Activated CD8-positive, alpha-beta memory T cell treated with anti-CD3 and anti-CD28 coated beads, Interleukin-2, amount 50 U/mL, for 4 hours (primary cell): ENCODE data around the gene SMAD3.
"Not testable (repeated sequence)": the region's sequence is repeated elsewhere in the genome, so short reads cannot be mapped to it uniquely, and the experiment has no call there.

Experiments
- DNase-seq: peaks from one replicate; pipeline ENCODE4 v3.0.0-alpha.2; 2020

The SMAD3 gene

DNA sequence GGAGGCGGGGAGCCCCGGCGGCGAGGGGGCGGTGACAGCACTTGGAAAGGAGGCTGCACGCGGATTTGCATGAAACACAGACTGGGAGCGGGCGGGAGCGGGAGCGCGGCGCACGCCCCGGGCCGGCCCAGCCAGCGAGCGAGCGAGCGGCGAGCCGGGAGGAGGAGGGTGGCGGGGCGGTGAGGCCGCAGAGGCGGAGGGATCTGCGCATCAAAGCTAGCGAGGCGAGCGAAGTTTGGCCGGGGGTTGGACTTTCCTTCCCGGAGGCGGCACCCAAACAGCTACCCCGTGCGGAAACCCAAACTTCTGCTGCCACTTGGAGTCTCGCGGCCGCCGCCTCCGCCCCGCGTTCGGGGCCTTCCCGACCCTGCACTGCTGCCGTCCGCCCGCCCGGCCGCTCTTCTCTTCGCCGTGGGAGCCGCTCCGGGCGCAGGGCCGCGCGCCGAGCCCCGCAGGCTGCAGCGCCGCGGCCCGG is at the start of gene SMAD3:
SMAD3 (plus strand) TSS at position 72 of the 475 bp plus-strand sequence. CDS start 553 bp downstream, outside the sequence.
- peak; percentile 71 for DNase-seq

GRCh38 chr15:67017311-67017710 is 48.1 kb upstream of the SMAD3 start:
- no peak for DNase-seq

GRCh38 chr15:67018026-67018425 is 47.4 kb upstream of the SMAD3 start:
- DNase-seq: no peak

GRCh38 chr15:67018441-67018840 is 47.0 kb upstream of the SMAD3 start:
- no peak for DNase-seq

- no peak for DNase-seq
These were observed 46.3 kb upstream of the SMAD3 start for GRCh38 chr15:67019069-67019468.

GRCh38 chr15:67019884-67020520 is 45.4 kb upstream of the SMAD3 start:
- DNase-seq: no peak

DNA sequence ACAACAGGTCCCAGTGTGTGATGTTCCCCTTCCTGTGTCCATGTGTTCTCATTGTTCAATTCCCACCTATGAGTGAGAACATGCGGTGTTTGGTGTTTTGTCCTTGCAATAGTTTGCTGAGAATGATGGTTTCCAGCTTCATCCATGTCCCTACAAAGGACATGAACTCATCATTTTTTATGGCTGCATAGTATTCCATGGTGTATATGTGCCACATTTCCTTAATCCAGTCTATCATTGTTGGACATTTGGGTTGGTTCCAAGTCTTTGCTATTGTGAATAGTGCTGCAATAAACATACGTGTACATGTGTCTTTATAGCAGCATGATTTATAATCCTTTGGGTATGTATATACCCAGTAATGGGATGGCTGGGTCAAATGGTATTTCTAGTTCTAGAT is 44.7 kb upstream of the SMAD3 start:
- not testable (repeated sequence) for DNase-seq

DNA sequence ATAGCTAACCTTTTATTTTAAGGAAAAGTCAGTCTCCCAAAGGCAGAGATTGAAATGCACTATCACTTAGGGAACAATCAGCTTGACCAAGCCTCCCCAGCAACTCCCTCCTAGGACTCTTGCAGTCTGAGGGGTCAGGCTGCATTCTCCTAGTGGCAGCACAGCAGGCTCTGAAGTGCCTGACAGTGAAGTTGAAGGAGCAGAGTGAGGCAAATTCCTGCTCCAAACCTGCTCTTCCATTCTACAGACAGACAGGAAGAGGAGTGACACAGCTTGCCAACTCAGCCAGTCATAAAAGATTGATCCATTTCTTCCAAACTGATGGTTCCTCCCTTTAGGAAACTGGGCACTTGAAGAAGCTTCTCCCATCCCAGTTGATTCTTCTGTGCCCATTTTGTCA is 43.9 kb upstream of the SMAD3 start:
- no peak for DNase-seq

- DNase-seq: no peak
These were observed 42.8 kb upstream of the SMAD3 start for GRCh38 chr15:67022587-67023105.

GRCh38 chr15:67023517-67024313 is 41.7 kb upstream of the SMAD3 start:
- no peak for DNase-seq

DNA sequence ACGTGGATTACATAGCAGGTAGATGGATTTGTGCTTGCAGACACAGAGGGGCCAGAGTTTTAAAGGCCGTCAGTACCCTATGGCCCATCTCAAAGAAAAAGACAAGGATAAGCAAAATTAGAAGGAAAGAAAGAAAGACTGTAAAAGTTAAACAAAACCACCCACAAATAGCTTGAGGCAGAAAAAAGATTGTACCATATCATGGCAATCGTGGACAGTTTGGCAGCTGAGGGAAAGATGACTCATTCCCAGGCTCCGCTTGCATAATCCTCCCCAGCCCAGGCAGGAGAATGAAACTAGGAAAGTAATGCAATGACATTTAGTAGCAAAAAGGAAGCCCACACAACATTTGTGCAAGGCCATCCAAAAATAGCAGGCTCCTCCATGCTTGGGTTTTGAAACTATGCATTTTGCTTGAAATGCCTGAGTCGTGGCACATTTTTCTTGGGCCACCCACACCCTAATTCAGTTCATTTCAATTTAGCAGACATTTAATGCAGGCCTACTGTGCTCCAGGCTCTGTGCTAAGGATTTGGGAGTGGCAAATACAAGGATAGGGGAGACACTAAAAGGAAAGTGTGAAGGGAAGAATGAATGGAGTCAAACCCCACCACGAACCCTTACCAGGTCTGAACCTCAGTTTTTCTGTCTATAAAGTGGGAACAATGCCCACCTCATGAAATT is 40.9 kb upstream of the SMAD3 start:
- no peak for DNase-seq

DNA sequence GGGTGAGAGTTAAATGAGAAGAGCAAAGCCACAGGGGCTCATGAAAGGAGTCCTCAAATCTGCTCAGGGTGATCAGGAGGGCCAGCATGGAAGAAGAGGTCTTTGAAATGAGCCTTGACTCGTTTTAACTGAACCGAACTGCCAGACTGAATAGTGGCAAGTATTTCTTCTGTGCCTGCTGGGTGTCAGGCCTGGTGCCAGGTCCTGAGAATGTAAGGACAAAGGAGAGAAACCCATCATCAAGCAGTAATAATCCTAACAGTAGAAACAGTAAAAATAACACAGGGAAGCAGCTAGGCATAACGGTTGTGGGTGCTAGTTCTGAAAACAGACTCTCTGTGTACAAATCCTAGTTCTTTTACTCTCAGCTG is 40.4 kb upstream of the SMAD3 start:
- no peak for DNase-seq

DNA sequence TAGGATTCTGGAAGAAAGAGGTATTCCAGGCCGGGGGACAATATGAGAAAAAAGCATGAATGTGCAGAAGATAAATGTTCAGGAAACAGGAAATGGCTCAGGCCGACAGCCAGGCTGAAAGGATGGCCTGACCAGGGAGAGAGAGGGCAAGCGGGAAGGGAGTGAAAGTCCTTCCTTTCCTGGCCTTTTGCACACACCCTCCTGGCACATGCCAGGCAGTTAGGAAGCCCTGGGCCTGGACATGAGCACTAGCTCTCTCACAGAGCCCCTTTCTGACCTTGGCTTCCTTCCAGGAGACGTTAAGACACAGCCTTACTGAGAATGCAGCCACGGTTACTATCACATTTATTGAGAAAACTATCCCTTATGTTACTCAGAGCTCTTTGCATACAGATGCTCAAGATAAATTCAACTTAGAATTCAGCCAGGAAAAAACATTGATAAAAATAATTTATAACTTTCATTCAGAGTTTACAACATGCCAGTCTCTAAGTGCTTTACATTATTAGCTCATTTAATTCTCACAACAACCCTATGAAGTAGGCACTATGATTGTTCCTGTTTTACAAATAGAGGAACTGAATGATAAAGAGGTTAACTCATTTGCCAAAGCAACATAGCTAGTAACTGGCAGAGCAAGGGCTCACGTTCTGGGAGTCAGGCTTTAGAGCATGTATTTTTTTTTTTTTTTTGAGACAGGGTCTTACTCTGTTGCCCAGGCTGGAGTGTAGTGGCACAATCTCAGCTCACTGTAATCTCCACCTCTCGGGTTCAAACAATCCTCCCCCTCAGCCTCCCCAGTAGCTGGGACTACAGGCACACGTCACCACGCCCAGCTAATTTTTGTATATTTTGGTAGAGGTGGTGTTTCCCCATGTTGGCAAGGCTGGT is 39.4 kb upstream of the SMAD3 start:
- DNase-seq: no peak

GRCh38 chr15:67026610-67026967 is 38.8 kb upstream of the SMAD3 start:
- DNase-seq: no peak

- DNase-seq: not testable (repeated sequence)
These were observed 37.0 kb upstream of the SMAD3 start for GRCh38 chr15:67028440-67028839.

DNA sequence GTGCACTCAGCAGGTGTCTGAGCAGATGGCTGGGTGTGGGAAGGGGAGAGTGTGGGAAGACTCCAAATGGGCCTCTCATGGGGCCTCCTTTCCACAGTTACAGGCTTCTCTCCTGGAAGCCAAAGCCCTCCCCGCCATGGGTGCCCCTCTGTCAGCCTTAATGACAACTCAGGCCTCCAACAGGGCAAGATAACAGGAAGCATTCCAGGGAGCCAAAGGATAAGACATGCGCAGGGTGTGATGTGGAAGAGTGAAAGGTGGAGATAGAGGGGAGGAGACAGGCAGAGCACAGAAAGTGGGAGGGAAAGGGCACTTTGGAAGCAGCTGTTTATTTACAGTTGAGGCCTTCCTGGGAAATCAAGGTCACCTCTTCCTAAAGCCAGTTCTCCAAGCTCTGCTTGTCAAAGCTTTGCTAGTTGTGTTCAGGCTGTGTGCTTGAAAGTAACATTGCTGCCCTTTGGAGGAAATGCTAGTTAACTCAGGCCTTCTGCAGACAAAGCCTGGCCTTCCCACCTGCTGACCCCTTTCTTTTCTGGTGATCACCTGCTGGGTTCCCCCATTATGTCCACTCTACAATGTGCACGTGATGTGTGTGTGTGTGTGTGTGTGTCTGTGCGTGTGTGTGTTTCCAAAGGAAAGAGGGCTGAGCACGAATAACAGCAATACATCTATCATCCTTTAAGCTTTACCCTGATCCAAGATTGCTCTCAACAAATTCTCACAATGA is 35.2 kb upstream of the SMAD3 start:
- DNase-seq: no peak

DNA sequence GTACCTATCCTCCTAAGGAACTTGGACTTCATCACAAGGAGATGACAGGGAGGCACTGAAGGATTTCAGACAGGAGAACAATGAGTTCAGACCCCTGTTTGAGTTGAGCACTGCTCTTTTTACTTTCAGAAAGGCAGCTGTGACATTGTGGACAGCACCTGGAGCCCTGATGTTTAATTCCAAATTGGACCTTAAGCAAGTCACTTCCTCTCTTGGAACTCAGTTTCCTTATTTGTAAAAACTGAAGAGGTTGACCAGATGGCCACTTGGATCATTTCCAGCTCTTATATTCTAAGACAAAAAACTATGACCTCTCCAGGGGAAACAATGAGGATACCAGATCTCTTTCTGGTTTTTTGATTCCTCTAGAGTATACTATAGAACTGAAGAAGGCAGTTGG is 34.1 kb upstream of the SMAD3 start:
- DNase-seq: no peak

DNA sequence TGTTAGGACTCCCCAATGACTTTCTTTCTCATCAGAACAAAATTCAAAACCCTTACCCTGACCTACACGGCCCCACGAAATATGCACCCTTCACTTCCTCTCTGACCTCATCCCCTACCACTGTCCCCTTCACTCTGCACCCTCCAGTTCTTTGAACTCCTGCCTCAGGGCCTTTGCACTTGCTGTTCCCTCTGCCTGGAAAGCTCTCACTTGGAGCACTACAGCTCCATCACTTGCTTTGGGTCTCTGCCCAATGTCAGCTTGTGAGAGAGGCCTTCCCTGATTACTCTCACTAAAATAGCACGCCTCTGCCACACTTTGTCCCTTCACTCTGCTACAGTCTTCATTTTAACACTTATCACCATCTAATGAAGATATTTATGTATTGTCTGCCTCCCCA is 32.8 kb upstream of the SMAD3 start:
- no peak for DNase-seq

- DNase-seq: no peak
These were observed 32.4 kb upstream of the SMAD3 start for GRCh38 chr15:67033012-67033411.

- DNase-seq: peak; percentile 32
These were observed 31.8 kb upstream of the SMAD3 start for GRCh38 chr15:67033571-67034044.

- DNase-seq: no peak
These were observed 29.5 kb upstream of the SMAD3 start for GRCh38 chr15:67035886-67036285.
